Measurements from ENCODE around the gene EEF2. TPM values are rescaled to one million over a fixed set of nuclear protein-coding genes. Genes with fewer than 3 reads are reported as not detected.
"Not testable (repeated sequence)": the region's sequence is repeated elsewhere in the genome, so short reads cannot be mapped to it uniquely, and the experiment has no call there.

Gene EEF2
- total and polyA plus RNA-seq, 2 of the 4 experiments (the other 2 are of a cell fraction), result 1,505 to 2,161 TPM

DNA sequence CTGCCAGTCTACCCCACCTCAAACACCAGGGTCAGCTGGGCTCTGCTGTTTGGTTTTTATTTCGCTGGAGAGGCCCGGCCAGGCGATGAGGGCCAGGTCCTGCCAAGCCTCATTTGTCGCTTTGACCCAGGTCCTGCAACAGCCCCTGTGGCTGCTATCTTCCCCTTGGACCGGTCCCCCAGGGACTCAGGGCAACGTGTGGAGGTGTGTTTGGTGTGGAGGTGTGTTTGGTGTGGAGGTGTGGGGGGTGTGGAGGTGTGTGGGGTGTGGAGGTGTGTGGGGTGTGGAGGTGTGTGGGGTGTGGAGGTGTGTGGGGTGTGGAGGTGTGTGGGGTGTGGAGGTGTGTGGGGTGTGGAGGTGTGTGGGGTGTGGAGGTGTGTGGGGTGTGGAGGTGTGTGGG is 26.2 kb upstream of the EEF2 start:
- H4K5ac ChIP-seq (ENCODE audit: low read depth, low read length); H3K4me3 ChIP-seq (ENCODE audit: insufficient read depth, low read depth, low read length); H3K27me3 ChIP-seq (ENCODE audit: control insufficient read depth, insufficient read depth, low read length); in situ Hi-C loops (cut with MboI; ENCODE audit: low sequenced_read_pairs); H3K27ac ChIP-seq (ENCODE audit: insufficient read depth, low read length); H3K56ac ChIP-seq (ENCODE audit: extremely low read depth, insufficient read depth, low read length); H2AK9ac ChIP-seq (replicated peaks; ENCODE audit: low read depth, low read length, poor library complexity); H3K9ac ChIP-seq (ENCODE audit: low read depth, low read length); H3K4ac ChIP-seq (ENCODE audit: low read depth, low read length); CTCF ChIA-PET; H3K23ac ChIP-seq (ENCODE audit: low read depth, low read length); H4K8ac ChIP-seq (ENCODE audit: low read depth in 2 of 2, low read length in 2 of 2); H3K14ac ChIP-seq (replicated peaks; ENCODE audit: low read depth, low read length); ATAC-seq (ENCODE audit: low read depth); POLR2A ChIA-PET (ENCODE audit: unreplicated experiment); H3K9me1 ChIP-seq (ENCODE audit: insufficient read depth, low read length); intact Hi-C loops (cut with micrococcal nuclease); H2BK120ac ChIP-seq (ENCODE audit: low read depth, low read length); H2BK5ac ChIP-seq (ENCODE audit: low read depth, low read length, poor library complexity, severe bottlenecking); H2BK20ac ChIP-seq (ENCODE audit: low read depth, low read length); dilution Hi-C loops (cut with HindIII; ENCODE audit: low sequenced_read_pairs, unreplicated experiment); H3K18ac ChIP-seq (ENCODE audit: low read depth, low read length); H3K9me3 ChIP-seq (ENCODE audit: control insufficient read depth, insufficient read depth, low read length); H2AK5ac ChIP-seq (ENCODE audit: low read depth, low read length); H2AFZ ChIP-seq (replicated peaks; ENCODE audit: low read length, poor library complexity); DNase-seq; H2BK15ac ChIP-seq (ENCODE audit: low read depth, low read length); BruUV-seq (replicated peaks); H4K91ac ChIP-seq (ENCODE audit: insufficient read depth, low read depth, low read length); H3K4me2 ChIP-seq (ENCODE audit: low read depth, low read length): not testable (repeated sequence)
- H3K36me3 ChIP-seq (ENCODE audit: control insufficient read depth, insufficient read depth, low read length), result peaks cover 35% of the 10 kb centered on the region
- H3K4me1 ChIP-seq (ENCODE audit: control insufficient read depth, insufficient read depth, low read length), result peaks cover 24% of the 10 kb centered on the region
- WGBS, 2 experiments (ENCODE audit: extremely low coverage in 2 of 2, insufficient read length in 1 of 2), result 70% methylated on average over 2 of the region's 6 CpGs; no CpG with 5 or more reads in 1 of the 2 experiments
- H4K20me1 ChIP-seq (ENCODE audit: insufficient read depth, low read length), result peaks cover 83% of the 10 kb centered on the region
- H3K79me1 ChIP-seq (ENCODE audit: low read depth in 1 of 2, low read length in 2 of 2), result peaks cover 33 to 88% of the 10 kb centered on the region in 2 experiments
